Stimulated activated CD8-positive, alpha-beta memory T cell treated with anti-CD3 and anti-CD28 coated beads, Interleukin-12 subunit alpha, Interleukin-12 subunit beta, amount 100 ng/mL, for 4 hours (primary cell): ENCODE measurements around the gene CDH22.

Experiments
- DNase-seq: peaks from one replicate; pipeline ENCODE4 v3.0.0-alpha.2; 2020; ENCODE audit warnings: low read depth

Gene CDH22

DNA sequence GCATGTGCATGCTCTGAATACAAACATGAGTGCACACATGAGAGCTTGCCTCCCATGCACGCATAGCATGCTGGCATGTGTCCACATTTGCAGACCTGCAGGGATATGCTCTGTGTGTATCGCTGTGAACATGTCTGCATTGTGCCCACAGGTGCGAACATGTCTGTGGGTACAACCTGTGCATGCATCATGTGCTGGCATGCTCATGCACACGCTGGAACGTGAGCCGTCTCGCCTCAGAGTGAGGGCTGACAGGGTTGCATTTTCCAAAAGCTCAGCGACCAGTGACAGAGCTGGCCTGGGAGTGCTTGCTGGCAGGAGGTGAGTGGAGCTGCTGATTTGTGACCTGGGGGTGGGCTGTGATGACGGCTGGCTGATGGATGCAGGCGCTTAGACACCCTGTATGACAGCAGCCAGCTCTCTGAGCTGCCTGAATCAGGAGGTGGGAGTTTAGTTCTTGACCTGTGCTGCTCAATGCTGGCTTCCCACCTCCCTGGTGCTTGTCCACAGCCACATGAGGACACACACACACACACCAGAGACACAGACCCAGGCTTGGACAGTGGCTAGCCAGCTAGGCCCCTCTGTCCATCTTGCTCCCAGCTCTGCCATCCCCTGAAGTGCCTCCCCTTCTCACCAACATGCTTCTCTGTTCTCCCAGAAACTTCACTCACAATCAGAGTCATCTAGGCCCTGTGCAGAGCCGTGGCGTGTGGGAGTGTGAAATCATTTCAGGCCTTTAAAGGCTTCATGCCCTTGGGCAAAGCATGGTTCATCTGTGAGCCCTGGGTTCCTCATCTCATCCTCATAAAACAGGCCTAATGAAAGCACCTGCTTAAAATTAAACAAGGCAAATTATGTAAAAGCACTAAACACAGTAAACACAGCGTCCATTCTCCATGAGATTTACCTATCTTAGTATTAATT, 138.8 kb downstream of the CDH22 start:
- DNase-seq: no peak

GRCh38 chr20:46168438-46168837, 139.9 kb downstream of the CDH22 start:
- DNase-seq: no peak

- DNase-seq: no peak
Observed at GRCh38 chr20:46167080-46167479, 141.2 kb downstream of the CDH22 start.

DNA sequence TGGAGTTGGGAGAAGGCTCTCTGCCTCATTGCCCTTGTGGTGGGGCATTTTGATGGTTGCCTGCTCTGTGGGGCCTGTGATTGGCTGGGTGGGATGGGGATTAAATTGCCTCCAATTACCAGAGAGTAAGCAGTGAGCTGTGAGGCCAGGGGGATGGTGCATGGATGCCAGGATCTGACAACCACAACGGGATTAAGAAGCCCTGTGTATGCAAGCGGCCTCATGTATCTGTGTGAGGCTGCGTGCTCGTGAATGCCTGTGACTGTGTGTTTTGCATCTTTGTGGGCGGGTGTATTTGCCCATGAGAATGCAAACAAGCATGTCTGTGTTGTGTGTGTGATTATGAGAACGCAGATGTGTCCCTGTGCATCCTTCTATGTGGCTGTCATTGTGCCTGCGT, 144.0 kb downstream of the CDH22 start:
- DNase-seq: no peak

GRCh38 chr20:46161921-46162320, 146.4 kb downstream of the CDH22 start:
- DNase-seq: no peak

DNA sequence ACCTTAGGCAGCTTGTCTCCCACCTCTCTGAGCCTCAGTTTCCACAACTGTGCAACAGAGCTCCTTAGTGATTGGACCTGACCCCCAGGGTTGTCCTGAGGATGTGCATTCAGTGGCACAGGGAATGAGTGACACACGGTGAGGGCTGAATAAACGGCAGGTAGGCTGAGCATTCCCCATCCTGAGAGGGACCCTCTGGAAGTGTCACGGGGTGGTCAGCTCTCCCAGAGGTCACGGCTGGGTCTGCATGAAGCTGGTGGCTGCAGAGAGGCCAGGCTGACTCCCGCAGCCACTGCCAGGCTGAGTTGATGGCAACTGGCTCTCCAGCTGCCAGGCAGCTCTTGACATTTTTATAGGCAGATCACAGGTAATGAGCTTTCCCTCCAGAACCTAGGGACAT, 147.6 kb downstream of the CDH22 start:
- no peak for DNase-seq

DNA sequence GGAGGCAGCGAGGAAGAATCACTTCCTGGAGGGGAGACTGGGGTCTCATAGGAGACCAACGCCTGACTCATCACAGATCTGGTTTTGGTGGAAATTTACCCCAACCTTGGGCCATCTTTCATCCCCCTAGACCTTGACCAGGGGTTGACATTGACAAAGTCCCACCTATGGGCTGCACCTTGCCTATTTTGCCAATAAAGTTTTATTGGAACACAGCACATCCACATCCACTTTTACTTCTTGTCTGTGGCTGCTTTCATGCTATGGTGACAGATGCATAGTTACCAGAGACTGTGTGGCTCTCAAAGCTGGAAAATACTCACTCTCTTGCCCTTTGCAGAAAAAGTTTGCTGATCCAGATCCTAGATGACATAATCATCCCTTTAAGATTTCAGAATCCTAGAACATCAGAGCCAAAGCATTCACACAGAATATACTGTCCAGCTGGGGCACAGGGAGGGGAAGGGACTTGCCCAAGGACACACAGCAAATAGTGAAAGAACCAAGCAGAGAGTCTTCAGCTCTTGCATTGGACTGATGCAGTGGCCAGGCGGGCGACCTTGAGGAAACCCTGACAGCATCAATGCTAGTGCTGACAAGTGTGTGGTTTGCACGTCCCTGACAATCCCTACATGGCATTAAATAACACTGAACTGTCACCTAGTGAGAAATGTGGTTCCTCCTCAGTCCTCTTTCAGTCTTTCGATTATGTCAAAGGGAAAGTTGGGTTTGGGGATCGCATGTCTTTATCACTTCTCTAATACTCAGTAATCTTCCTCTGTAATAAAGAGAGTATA, 149.0 kb downstream of the CDH22 start:
- no peak for DNase-seq

DNA sequence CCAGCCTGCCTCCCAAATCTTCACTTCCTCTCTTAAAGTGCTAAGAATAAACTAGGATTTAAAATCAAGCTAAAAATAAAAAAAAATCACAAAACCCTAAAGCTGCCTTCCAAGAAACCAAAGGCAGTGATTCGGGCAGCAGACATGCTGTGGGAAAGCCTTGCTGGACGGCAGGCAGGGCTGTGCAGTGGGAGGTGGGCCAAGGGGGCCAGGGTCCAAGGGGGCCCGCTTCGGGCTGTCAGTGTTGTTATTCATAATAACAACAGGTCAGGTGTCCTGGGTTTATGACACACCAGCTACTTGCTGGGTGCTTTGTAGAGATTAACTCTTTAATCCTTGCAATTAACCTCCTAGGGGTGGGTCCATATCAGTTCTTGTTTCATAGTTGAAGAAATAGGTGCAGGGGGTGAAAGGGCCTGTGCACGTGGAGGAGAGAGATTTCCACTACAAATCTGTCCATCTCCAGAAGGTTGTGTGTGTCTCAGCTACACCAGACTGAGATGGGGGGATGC, 149.8 kb downstream of the CDH22 start:
- no peak for DNase-seq

DNA sequence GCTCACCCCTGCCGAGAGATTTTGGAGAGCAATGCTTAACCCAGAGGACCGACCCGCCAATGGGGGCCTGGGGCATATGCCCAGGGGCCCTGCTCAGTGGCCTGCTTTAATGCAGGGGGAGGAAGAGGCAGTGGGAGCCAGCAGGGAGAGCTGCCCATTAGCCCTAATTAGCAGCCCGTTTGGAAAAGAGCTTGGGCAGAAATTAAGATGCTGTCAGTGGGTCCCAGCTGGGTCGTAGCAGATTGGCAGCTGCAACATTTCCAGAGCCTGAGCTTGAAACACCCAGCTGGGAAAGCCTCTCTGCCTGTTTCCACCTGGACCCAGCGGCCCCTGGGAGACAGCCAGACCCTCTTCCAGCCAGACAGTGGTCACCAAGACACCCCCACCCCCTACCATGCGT, 150.7 kb downstream of the CDH22 start:
- DNase-seq: no peak

GRCh38 chr20:46157076-46157592, 151.2 kb downstream of the CDH22 start:
- no peak for DNase-seq

DNA sequence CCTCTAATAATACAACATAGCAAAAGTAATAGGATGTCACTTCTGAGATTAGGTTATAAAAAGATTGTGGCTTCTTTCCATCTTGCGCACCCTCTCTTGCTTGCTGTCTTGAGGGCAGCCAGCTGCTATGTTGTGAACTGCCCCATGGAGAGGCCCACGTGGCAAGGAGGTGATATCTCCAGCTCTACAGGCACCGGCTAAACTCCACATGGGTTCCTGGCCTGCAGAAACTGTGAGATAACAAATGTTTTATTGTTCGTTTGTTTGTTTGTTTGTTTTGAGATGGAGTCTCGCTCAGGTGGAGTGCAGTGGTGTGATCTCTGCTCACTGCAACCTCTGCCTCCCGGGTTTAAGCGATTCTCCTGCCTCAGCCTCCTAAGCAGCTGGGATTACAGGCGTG, 152.2 kb downstream of the CDH22 start:
- no peak for DNase-seq

DNA sequence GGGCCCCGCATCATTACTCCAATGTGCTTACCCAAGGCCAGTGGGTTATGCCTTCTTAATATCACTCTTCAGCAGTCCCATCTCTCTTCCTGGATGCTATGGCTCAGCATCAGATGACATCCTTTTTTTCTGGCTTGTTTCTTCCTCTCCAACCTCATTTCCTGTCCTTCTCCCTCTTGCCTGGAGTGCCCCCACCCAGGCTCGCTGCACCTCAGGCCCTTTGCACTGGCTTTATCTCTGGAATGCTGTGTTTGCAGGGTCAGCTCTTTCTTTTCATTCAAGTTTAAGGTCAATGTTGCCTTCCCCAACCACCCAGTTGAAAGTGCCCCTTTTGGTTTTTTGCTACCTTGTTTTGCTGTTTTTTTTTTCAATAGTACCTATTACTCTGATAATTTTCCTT, 153.5 kb downstream of the CDH22 start:
- DNase-seq: no peak

DNA sequence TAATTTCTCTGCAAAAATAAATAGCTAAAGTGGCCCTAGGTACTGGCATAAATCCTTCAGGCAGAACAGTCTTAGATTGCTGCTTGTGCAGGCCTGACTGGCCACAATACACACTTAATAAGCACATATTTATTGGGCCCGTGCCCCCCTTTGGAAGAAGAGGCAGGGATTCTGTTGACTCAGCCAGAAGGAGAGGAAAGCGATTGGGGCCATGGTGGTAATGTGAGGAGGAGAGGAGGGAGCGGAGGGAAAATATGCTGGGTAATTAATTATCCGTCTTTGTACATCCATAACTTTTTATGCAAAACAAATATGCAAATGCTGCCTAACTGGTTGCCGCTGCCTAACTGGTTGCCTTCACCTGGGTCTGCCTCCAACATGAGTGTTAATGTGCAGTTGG, 154.0 kb downstream of the CDH22 start:
- no peak for DNase-seq

DNA sequence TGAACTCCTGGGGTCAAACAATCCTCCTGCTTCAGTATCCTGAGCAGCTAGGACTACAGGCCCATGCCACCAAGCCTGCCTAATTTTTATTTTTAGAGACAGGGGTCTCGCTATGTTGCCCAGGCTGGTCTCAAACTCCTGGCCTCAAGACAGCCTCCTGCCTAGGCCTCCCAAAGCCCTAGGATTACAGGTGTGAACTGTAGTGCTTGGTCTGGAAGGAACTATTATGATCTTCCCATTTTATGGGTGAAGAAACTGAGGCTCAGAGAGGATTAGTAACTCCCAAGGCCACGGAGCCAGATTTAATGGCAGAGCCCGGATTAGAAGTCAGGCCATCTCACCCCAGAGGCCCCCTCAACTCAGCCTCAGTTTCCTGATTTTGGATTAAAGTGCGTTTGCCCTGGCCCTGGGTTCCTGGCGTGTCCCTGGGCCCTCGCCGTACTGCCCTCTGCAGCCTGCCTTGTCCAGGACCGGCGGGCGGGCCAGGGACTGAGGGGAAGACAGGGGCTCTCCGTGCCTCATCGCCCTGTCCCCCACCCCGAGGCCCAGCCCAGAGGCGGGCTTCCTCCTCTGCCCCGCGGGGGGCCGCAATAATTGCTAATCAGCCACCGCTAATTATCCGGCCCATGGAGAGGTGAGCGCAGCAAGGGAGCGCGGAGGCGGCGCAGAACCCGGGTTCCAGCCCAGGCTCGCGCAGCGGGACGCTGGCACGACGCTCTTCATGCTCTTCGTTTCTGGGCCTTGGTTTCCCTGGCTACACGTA, 155.3 kb downstream of the CDH22 start:
- no peak for DNase-seq

- DNase-seq: no peak
Observed at GRCh38 chr20:46151936-46152335, 156.4 kb downstream of the CDH22 start.

DNA sequence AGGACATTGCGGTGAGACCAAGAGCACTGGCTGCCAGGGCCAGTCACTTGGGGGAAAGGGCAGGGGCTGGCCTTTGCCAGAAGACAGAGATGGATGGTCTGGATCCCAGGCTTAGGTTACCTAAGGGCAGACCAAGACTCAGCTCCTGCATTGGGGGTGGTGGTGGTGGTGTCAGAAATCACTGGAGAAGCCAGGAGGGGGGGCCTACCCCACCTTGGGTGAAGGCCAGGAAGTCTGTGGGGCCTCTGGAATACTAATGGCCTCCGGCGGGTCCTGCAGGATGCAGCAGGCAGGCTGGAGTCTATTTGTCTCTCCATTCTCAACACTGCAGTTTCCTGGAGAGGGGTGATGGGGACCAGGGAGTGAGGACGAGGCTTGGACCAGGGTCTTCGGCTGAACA, 157.4 kb downstream of the CDH22 start:
- DNase-seq: no peak

DNA sequence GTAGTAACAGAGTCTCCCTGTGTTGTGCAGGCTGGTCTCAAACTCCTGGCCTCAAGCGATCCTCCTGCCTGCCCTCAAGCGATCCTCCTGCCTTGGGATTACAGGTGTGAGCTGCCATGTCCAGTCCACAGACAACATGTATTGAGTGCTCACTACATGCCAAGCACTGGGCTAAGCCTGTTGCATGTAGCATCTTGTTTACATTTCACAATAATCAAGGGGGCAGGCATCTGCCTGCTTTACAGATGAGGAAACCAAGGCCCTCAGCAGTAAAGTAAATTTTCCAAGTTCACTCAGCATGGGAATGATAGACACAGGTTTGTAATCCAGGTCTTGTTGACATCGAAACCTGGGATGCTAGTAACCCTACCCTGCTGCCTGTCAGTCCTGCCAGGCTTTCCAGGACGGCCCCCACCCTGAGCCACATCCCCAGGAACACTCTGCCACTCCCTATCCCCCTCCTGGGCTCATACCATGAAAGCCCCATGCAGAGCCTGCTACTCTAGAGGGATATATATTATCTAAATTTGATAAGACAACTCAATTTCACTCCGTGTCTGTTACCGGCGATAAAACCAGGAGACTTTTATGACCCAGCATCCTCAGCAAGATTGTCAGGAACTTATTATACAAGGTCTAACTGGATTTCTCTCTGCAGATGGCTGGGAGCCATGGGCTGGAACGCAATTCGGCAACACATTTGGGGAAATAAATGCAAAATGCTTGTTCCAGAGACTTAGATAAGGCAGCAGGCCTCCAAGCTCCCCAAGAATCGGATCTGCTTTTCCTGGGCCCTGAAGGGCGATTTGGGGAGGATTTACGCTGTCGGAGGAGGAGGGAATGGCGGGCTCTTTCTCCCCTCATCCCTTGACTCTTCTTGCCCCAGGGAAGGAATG, 159.7 kb downstream of the CDH22 start:
- DNase-seq: no peak

DNA sequence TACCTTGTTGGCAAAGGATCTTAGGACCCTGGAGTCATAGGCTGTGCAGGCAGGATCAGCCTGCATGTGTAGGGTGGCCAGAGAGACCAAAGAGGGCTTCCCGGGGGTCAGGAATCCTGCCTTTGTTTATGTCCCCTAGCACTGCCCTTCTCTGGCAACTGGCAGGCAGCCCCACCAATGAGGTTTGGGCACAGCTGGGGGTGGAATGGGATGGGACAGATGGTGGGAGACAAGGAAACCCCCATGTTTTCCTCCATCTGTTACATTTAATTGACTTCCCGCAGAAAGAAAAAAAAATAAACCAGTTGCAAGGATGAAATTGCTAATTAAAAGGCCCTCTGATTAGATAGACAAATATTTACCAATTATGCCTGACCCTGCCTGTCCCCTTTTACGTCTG, 162.6 kb downstream of the CDH22 start:
- DNase-seq: no peak

DNA sequence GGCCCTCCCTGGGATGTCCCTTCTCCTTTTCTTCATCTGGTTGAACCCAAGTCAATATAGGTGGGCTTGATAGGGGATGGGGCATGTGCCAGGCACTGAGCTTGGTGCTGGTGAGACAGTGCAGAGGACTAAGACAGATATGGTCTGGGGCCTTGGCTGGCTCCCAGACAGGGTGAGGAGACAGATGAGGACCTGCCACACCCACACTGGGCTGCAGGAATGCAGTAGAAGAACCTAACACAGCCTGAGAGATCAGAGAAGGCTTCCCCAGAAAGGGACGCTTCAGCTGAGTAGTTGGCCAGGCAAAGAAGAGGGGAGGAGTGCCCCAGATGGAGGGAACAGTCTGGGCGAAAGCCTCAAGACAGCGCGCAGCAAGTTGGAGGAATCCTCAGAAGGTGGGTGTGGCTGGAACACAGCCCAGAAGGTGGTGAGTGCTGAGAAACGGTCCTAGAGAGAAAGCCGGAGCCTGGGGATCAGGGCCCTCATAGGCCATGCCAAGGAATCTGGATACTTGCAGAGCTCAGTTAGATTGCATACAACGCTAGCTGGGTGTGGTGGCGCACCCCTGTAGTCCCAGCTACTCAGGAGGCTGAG, 163.8 kb downstream of the CDH22 start:
- no peak for DNase-seq

- no peak for DNase-seq
Observed at GRCh38 chr20:46142124-46142523, 166.2 kb downstream of the CDH22 start.
